HG03521 (cell line): ENCODE measurements around the gene FARS2.

ENCODE experiments used
- ATAC-seq: cut with Tn5 transposase; IDR thresholded peaks from one replicate; pipeline ENCODE4 v1.9.1; 2021; ENCODE audit warnings: mild to moderate bottlenecking, moderate library complexity; ENCODE audit not compliant: unreplicated experiment

FARS2 gene

DNA sequence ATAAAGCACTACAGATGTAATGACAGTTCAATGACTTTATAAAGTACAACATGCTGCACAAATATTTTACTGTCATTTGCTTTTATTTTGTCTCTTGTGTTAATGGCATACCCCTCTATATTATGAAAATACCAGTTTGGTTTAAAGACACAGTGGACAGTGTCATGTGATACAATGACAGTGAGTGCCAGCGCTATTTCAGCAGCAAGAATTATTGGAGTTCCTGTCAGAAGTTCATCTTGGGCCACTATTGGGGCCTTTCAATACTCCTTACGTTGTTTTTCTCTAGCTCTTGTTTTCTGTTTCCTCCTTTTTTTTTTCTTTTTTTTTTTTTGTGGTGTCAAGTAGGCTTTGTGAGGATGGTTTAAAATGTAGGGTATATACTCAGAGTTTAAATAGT is 232.5 kb downstream of the FARS2 start:
- no peak for ATAC-seq

DNA sequence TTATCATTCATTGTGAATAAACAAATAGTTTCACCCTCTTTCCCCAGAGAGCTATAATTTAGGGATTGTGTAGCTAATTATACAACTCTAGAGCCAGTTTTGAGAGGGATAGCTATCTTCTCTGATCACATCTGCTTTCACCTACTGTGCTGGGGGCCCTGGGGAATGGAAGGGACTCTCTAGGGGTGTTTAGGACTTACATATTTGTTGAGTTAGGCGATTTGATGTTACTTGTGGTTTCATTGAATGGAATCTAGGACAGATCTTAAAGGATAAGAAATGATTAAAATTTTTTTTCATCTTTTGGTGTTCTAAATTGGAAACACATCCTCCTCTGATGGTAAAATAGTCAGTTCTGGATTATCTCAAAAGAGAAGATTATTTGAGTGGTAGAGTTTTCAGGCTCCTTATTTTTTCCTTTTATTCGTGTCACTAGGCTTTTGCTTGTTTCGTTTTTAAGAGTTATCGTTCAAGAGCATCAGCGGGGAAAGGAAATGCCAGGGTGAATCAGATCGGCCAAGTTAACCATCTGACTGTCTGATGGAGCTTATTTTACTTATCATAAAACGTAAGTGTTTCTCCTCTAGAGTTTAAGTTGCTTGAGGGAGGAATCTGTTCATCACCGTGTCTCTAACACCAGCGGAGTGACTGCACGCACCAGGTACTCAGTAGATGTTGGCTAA is 236.7 kb downstream of the FARS2 start:
- no peak for ATAC-seq

DNA sequence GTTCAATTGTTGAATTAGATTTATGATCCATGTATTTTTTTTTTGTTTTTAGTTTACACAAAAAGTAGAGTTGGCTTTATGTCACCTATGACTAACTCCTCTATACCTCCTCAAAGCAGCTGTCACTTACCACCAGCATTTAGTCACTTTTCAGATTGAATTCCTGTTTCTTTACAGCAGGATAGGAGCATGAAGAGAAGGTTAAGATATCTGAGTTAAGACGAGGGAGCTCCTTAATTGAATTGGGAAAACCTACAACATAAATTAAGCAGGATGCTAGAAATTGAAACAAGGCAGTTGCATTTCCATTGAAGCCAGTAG is 237.2 kb downstream of the FARS2 start:
- ATAC-seq: no peak

DNA sequence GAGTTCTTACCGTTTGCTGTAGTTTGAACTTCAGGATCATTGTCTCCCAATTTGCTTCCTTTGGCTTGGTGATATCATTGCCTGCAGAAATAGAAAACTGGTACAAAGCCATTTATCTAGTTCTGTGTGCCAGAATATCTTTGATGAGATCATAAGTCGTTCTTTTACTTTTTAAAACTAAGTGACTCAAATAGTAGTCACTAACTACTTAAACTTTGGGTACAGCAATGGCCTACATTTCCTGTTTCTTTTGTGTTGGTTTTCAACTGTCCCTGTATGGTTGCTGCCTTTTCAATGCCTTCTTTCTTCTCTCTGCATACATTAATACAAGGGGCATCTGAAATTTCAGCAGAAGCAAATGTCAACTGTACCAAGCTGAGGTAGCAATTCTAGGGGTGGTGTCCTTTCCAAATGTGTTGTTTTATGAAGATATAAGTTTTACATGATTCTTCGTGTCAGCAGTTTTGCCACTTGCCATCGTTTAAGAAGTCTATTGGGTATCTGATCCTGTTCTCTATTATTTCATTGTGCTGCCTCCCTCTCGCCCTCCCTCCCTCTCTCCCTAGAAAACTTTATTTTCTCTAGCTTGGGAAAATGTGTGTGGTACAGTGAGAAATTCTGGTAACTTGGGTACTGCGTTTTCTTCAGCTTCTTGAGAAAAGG is 238.5 kb downstream of the FARS2 start:
- no peak for ATAC-seq

DNA sequence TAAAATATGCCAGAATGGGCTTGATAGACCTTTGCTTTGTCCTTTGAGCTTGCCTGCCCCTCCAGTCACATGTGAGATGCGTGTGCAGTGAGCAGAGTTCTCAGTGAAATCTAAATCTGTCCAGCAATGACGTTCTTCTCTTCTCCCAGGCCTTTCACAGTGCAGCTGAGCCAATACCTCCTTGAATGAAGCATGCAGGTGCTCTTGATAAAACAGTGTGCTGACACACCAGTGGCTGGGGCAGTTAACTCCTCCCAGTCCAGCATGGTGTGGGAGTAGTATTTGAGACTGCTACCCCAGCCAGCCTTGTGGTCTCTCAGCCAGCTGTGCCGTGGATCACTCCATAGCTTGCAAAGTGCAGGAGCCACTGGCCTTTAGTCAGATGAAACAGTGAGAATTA is 240.5 kb downstream of the FARS2 start:
- ATAC-seq: no peak

DNA sequence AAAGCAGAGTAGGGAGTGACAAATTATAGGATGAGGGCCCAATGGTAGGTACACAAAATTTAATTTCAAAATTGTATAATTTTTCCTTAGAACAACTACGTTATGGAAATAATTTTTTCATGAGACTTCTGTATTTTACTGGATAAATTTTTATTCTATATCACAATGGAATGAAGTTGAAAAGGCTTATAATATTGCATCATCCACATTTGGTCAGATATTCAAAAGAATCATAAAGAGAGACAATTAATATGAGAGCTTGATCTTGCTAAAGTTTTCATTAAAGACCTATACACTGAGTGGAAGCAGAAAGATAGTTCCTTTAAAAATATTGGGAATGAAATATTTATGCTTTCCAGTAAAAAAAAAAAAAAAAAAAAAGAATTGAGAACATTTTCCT is 242.8 kb downstream of the FARS2 start:
- ATAC-seq: no peak

DNA sequence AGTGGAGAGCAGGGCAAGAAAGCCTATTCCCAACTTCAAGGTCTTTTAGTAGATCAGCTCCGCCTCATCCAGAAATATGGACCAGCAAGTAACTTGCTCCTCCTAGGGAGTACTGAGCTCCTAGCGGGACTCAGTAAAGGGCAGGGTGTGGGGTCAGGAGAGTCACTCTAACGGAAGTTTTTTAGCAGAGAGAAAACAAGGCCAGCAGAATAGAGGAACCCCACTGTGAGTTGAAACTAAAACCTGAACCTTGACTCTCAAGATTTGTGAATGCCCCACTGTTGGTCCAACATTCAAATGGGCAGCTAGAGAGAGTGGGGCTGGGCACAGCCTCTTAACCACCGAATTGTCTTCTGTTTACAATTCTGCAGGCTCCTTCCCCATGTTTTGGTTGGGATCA is 244.8 kb downstream of the FARS2 start:
- ATAC-seq: no peak

DNA sequence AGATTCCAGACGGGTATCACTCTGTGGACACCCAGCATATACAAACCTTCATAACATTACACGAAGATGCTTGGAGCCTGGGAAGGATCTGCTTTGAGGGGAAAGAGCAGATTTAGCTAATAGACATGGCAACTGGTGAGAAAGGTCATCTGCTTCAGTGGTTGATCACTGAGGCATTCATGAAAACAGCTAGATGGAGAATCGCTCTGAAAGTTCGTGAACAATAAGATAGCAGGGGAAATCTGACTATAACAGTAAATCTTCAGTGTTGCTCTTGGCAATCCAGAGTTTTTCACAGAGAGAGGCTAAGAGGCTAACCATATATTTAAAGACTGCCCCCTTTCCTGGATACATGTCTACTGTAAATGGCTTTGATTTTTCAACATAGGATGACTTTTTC is 245.3 kb downstream of the FARS2 start:
- ATAC-seq: peak; percentile 9

DNA sequence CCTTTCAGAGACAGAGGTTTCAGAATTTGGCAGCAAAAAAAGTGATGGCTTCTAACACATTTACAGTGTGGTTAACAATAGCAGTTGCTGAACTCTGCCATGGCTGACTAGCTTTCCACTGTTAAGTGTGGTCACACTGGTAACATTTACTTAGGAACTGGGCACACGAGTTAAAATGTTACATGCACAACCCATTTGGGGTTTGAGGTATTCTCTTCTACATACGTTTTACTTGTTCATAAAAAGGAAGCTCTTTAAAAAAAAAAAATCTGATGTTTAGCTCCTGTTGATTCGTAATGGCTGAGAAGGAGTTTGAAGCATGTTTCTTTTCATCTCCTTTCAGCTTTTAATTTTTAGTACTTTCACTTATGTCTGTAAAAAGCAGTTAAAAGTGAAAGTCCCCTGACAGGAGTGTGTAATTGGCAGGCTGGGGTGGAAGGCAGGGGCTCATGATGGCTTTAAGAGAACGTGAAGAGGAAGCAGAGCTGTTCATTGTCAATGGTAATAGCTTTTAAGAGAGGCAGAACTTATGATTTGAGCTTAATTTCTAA is 245.9 kb downstream of the FARS2 start:
- ATAC-seq: peak; percentile 80

DNA sequence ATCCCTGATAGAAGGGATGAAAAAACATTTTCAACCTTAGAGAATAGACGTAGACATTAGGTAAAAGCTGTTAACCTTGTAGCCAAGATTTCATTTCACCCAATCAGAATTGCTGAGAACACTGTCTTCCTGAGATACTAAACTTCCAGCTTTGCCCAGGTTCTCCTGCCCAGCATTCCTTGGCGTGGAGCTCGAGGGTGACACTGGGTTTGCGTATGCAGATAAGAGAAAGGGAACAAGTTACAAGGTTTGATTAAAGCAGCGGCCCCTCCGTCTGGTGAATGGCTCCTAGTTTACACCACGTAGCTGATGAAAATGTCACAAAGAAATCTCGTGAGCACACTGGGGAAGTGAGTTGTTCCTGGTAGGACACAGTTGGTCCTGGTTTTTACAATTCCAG is 247.8 kb downstream of the FARS2 start:
- no peak for ATAC-seq

DNA sequence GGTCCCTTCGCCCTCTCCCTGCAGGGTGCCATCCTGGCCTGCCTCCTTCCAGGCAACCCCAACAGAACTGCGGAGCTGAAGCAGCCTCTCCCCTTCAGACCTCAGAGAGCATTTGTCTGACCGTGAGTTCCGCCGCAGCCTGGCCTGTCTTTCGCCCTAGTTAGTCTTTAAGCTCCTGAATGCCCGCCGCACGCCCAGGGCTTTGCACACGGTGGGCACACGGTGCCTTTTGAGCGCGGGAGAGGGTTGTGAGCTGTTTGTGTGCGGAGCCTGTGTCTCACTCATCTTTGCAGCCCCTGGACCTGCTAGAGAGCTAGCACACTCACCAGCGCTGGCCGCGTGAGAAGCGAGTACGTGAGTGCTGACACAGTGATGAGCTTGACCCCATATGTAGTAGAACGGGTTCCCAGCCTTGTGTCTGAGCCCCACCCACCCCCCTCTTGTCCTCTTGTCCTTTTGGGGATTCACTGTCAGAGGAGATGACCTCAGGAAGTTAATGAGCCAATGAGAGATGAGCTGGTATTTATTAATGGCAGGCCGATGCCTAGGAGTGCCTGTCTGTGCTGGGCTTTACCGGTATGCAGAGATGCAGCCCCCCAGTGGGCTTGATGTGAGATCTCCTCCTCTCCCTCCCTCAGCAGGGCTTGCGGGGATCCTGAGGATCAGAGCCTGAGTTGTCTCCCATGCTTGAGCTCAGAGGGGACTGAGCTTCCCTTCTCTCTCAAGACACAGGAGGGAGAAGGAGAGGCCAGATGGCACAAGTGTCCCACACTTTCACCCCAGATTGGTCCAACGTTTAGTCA is 249.2 kb downstream of the FARS2 start:
- ATAC-seq: no peak

DNA sequence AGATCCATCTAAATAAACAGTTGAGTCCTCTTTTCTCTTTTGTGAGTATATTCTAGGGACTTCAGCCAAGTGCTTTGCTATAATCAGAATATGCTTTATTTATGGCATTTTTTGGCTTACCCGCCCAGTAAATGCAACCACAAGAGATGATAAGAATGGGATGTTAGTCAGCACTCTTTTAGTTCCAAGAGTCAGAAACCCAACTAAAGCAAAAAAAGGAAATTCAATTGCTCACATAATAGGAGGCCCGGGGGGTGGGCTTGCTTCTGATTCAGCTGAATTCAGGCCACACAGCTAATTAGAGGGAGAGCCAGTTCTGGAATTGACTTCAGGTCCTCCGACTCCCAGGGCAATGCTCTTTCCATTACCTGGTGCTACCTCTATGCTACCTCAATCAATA is 250.6 kb downstream of the FARS2 start:
- no peak for ATAC-seq

DNA sequence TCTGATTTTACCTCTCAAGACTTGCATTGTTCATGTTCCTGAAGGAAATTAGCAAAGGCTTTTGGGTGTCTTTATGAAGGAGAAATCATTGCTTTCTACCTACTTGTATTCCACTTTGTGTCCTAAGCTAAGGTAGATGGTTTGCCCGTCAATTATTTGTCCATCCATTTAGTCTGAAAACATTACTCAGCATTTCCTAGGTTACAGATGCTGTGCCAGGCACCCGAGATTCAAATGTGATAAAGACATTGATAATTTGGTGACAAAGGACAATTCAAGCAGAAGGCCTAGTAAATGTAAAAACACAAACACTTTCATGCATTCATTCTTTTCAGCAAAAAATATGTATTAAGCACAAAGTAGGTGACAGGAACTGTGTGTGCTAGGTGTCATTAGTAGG is 251.1 kb downstream of the FARS2 start:
- no peak for ATAC-seq

DNA sequence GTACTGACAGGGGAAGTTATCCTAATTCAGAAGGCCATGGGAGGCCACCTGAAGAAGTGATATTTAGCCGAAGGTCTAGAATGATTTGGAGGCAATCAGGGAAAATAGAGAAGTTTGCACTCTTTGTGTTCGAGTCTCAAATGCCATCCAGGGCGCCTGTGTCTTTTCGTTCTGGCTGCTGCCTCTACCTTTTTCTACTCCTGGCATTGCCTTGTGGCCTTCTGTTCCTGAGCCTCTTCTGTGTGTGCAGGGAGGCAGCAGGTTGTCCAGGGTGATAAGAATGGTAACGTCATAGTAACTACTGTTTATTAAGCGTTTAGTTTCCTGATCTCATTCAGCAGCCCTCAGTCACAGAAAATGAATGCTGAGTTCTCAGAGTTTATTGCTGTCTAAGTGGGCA is 252.1 kb downstream of the FARS2 start:
- ATAC-seq: no peak

DNA sequence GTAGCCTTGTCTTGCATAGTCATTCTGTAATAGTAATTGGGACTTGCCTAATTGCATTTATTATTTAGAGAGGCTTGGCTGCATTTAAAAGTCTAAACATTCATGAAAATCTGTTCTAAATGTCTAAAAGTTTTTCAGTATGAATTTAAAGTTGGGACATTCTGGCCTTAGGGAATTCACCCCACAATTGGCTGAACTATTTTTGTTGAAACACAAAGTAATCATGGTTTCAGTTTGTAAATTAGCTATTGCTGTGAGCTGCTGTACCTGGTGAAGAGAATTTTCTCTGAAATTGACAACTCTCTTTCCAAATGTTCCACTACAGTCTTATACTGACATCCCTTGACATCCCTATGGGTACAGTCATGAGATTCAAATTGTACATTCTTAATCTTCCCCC is 253.0 kb downstream of the FARS2 start:
- no peak for ATAC-seq

DNA sequence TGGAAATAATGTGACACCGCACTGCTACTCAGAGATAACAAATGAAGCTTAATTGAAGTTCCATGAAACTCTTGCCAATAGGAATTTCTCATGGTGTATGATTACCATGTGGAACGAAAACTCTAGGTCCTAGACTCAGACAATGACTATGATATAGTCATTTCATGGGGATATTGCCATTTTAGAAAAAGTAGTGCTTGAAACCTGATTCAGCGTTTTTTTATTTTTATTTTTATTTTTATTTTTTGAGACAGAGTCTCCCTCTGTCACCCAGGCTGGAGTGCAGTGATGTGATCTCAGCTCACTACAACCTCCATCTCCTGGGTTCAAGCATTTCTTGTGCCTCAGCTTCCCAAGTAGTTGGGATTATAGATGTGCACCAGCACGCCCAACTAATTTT is 253.9 kb downstream of the FARS2 start:
- no peak for ATAC-seq

DNA sequence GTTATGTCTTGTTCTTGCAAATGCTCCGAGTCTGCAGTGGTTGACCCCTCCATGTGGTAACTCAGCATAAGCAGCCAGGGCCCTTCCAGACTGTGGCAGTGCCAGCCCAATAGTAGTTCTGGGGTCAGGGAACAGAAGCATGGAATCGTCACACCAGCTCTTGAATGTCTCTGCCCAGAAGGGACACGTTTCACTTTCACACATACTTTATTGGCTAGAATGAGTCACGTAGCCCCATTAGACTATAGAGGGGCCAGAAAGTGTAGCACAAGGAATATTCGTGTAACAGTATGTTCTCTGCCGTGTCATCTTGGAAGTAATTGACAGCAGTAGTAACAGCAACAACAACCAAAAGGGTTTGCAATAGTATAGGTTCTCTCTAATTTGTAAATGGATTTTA is 254.7 kb downstream of the FARS2 start:
- ATAC-seq: no peak

DNA sequence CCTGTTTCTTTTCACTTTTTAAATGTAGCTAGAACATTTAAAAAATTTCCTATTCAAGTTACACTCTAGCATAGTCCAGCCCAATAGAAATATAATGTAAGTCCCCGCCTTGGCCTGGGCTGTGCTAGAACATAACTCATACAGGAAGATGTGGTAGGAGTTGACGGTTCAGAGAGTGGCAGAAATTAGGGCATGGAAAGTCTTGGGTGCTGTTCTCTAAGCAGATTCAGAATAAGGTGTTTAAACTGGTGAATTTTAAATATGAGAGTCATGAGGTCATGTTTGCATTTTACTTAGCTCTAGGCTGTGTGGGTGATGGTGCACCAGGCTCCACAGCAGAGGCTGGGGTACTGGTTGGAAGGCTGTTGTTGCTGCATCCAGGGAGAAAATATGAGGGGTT is 256.5 kb downstream of the FARS2 start:
- no peak for ATAC-seq

DNA sequence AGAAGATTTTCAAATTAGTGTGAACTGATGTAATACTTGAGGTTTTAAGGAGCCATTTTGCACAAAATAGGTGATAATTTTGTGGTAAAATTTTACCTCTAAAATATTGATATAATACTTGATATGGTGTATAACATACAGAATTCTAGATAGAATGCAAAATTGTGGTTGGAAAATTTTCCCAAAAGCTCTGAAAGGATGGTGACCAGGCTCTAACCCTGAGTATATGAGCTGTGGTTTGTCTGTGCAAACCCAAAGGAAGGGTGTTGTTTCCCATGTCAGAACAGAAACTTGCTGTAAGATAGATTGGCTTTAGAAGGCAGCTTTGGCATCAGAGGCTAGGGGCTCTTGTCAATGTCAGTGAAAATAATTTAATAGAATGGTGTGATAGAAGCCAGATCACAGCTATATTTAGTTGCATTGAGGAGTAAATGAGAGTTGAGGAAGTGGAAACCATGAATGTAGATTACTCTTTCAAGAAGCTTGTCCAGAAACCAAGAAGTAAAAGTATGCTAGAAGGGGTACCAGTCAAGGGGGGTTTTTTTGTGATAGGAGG is 257.7 kb downstream of the FARS2 start:
- ATAC-seq: no peak

DNA sequence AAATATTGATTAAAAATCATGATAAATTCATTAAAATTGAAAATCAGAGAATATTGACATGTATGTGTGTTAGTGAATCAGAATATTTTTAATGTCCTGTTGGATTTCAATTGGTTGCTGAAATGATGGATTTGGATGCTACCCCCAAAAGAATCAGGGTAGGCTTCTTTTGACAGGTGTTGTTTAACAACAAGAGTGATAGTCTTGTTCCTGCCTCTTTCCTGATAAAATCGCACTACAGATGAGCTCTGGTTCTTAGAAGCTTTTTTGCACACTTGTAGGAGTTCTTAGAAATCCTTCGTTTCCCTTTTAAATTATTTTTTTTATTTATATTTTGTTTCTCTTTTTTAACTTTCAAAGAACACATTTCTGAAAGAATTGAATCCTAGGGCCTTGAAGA is 259.5 kb downstream of the FARS2 start:
- ATAC-seq: no peak

DNA sequence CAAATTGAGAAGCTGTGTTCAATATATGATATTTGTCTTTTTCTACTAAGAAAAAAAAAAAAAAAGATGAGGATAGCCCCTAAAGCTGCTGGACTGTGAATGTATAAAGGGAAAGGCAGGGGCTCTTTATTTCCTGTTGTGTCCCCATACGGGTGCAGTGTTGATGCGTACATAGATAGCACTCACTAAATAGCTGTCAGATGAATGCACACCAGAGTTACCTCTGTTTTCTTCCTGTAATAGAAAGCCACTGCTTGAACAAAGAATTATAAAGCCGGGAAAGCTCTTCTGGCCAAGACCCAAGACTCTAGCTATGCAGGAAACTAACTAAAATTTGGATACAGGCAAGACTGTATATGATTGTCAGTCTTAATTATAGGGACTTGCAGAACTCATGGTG is 260.0 kb downstream of the FARS2 start:
- ATAC-seq: no peak

DNA sequence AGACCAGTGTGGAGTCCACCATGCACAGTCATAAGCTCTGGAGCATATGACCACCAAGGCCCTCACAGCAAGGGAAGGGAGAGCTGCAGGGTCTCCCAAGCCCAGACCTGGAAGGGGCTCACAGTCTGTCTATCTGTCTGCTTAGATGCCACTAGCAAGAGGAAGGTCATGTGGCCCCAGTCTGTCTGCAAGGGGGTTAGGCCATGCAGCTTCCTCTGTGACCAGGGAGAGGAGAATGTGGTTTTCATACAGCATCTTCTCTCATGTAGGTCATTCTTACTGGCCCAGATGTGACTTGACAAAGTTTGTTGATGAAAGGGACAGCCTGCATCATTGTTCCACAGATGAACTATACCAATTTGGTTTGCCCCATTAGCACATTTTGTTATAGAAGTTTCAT is 260.8 kb downstream of the FARS2 start:
- ATAC-seq: no peak
